ENCODE data around the gene RAB8B. TPM values are rescaled to one million over a fixed set of nuclear protein-coding genes. Genes with fewer than 3 reads are reported as not detected.

The RAB8B gene
- 17.6 TPM for total RNA-seq (2021; ENCODE audit: unreplicated experiment)
- 9.0 TPM for polyA plus RNA-seq (2012; ENCODE audit: insufficient read length)
- percentile 61 among the genes with signal in this experiment for Bru-seq, nascent RNA
- BruChase-seq, experiment 1, labeled RNA remaining after a 2-hour chase: percentile 65 among the genes with signal in this experiment
- BruChase-seq, experiment 2, labeled RNA remaining after a 6-hour chase: percentile 78 among the genes with signal in this experiment
- long read RNA-seq, full-length matches to known transcripts: 33 of 39 reads
- long read RNA-seq, partial matches to known transcripts: 0 of 39 reads
- long read RNA-seq, other reads (novel, unspliced or antisense): 6 of 39 reads

DNA sequence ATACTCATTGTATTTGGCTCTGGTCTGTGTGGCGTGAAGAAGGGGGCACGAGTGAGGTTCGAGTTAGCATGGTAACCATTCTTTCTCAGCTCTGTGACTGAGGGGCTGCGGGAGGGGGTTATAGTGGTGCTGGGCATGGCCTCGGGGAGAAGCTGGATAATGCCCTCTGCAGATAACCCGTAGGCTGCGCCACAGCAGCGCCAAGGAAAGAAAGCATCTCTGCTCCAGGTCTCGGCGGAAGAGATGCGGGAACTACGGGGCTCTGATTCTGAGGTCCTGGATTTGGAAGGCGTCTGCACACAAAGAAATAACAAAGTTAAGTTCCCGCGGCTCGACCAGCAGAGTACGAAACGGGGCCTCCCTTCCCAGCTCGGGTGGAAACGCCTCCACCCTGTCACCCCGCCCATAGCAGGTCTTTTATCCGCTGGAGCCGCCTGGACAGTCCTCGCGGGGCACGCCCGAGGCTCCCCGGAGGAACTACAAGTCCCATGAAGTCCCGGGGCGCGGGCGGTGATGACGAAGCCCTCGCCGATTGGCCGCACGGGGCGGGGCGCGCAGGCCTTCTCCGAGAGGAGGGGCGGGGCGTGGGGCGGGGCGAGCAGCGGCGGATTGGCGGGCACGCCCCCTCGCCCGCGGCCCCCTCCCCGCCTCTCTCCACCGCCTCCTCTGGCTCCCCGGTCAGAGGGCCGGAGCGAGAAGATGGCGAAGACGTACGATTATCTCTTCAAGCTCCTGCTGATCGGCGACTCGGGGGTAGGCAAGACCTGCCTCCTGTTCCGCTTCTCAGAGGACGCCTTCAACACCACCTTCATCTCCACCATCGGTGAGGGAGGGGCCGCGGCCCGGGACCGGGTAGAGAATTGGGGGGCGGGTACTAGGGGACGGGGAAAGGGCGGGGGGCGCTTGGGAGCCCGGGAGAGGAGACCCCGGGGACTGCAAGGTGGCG is at the start of gene RAB8B:
Gene RAB8B, plus strand, starts transcription at position 681 of the 946 bp plus-strand sequence. Its CDS starts 19 bp downstream, at position 700.
- DNase-seq (ENCODE audit: low read depth, low spot score): peak; percentile 62
- in situ Hi-C loops (cut with HindIII; ENCODE audit: low pct_unique_long_range_greater_than_20kb, low sequenced_read_pairs): no loop called here
- ChIA-PET CTCF (interaction anchor here (0.6 to 0.7 kb wide), 2 partner anchors 12 to 89 kb away, joined by 3 to 15 read pairs; no protein-coding TSS in a partner anchor), POLR2A (interaction anchor here (0.6 kb wide), 1 partner anchor 137 kb away, joined by 3 read pairs; no protein-coding TSS in a partner anchor)
- Histone ChIP-seq H3K27ac (ENCODE audit: low read length) (peak within 1 kb of the TSS; percentile 76), H3K4me1 (ENCODE audit: control insufficient read depth, insufficient read depth, low read length) (peaks cover 18% of the 10 kb centered on the region), H3K9me3 (ENCODE audit: control insufficient read depth, insufficient read depth, low read depth, low read length) (no peaks in the 10 kb centered on the region), H3K4me3 (ENCODE audit: low read depth in 2 of 2, low read length in 2 of 2) (peak within 1 kb of the TSS; percentile 67 to 78), H3K36me3 (ENCODE audit: control insufficient read depth, insufficient read depth, low read length) (no peaks in the 10 kb centered on the region; the same call in 1 of the 2 replicates), H3K27me3 (ENCODE audit: control insufficient read depth, insufficient read depth, low read length) (no peaks in the 10 kb centered on the region)
- TF ChIP-seq SIN3A (IDR thresholded peaks at IDR 0.05; ENCODE audit: borderline replicate concordance, insufficient read depth, low read depth, low read length) (peak; percentile 75; the same call in 1 of the 2 replicates), REST (IDR thresholded peaks at IDR 0.05; ENCODE audit: insufficient read depth in 1 of 2, low read depth in 2 of 2, low read length in 1 of 2) (no peak), POLR2AphosphoS5 (IDR thresholded peaks at IDR 0.05; ENCODE audit: low read depth, low read length) (peak; percentile 30; the same call in 1 of the 2 replicates)
- TF ChIP-seq, protein P1, sequence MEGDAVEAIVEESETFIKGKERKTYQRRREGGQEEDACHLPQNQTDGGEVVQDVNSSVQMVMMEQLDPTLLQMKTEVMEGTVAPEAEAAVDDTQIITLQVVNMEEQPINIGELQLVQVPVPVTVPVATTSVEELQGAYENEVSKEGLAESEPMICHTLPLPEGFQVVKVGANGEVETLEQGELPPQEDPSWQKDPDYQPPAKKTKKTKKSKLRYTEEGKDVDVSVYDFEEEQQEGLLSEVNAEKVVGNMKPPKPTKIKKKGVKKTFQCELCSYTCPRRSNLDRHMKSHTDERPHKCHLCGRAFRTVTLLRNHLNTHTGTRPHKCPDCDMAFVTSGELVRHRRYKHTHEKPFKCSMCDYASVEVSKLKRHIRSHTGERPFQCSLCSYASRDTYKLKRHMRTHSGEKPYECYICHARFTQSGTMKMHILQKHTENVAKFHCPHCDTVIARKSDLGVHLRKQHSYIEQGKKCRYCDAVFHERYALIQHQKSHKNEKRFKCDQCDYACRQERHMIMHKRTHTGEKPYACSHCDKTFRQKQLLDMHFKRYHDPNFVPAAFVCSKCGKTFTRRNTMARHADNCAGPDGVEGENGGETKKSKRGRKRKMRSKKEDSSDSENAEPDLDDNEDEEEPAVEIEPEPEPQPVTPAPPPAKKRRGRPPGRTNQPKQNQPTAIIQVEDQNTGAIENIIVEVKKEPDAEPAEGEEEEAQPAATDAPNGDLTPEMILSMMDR (IDR thresholded peaks at IDR 0.05): no peak
- intact Hi-C loops (cut with micrococcal nuclease; ENCODE audit: unreplicated experiment): loop anchor here (10.0 kb wide), 1 partner anchor 216 kb away; no protein-coding TSS in a partner anchor
- peak; percentile 99 for ATAC-seq
- no TSS peak for BruUV-seq (replicated peaks)

DNA sequence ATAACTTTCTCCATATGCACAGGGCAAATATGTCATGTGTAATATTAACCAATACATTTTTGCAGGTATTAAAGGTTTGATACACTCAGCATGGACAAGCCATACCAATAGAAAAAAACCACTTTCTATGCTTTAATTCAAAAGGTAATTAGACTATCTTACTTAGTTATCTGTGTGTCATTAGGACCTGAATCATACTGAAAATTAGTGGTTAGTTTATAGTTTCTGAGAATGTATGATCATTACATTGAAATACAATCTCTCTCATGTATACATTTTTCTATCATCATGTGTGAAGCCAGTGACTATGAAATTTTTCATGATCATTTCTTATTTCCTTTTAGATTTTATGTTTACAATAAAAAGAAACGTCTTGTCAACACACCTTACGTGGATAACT is 48.5 kb upstream of the RAB8B start:
- Histone ChIP-seq H3K9me3 (ENCODE audit: control insufficient read depth, insufficient read depth, low read depth, low read length) (no peaks in the 10 kb centered on the region), H3K4me3 (ENCODE audit: low read depth in 2 of 2, low read length in 2 of 2) (no peak overlapping the region), H3K27me3 (ENCODE audit: control insufficient read depth, insufficient read depth, low read length) (no peaks in the 10 kb centered on the region), H3K4me1 (ENCODE audit: control insufficient read depth, insufficient read depth, low read length) (no peaks in the 10 kb centered on the region), H3K27ac (ENCODE audit: low read length) (no peak overlapping the region), H3K36me3 (ENCODE audit: control insufficient read depth, insufficient read depth, low read length) (no peaks in the 10 kb centered on the region)
- ChIA-PET POLR2A (no interaction called here), CTCF (no interaction called here)
- no peak for ATAC-seq
- no TSS peak for BruUV-seq (replicated peaks)
- intact Hi-C loops (cut with micrococcal nuclease; ENCODE audit: unreplicated experiment) (no loop called here), in situ Hi-C loops (cut with HindIII; ENCODE audit: low pct_unique_long_range_greater_than_20kb, low sequenced_read_pairs) (no loop called here)
- no peak for TF ChIP-seq REST (IDR thresholded peaks at IDR 0.05; ENCODE audit: insufficient read depth in 1 of 2, low read depth in 2 of 2, low read length in 1 of 2)
- no peak for TF ChIP-seq POLR2AphosphoS5 (IDR thresholded peaks at IDR 0.05; ENCODE audit: low read depth, low read length)
- TF ChIP-seq SIN3A (IDR thresholded peaks at IDR 0.05; ENCODE audit: borderline replicate concordance, insufficient read depth, low read depth, low read length): no peak
- no peak for TF ChIP-seq TCF7L2 (IDR thresholded peaks at IDR 0.05; ENCODE audit: low read depth, low read length)
- TF ChIP-seq, protein P1 (IDR thresholded peaks at IDR 0.05): no peak
- no peak for DNase-seq (ENCODE audit: low read depth, low spot score)
